Panc1 (cell line): Measurements from ENCODE around the gene MTHFD1L. TPM values are rescaled to one million over a fixed set of nuclear protein-coding genes. Genes with fewer than 3 reads are reported as not detected.
"Not testable (repeated sequence)": the region's sequence is repeated elsewhere in the genome, so short reads cannot be mapped to it uniquely, and the experiment has no call there.

Experiments
- ATAC-seq: fragments of 200-7000 bp; cut with Tn5 transposase; 2 replicates; pipeline ENCODE4 v1.9.1; 2020; ENCODE audit warnings: mild to moderate bottlenecking, moderate library complexity
- BruUV-seq: library from RNA; stranded (reverse); fragments of 400-500 nt; replicated peaks from 2 replicates; lab custom pipeline; 2021; lab: Mats Ljungman, UMichigan
- CTCF ChIA-PET: fragments of 300-600 bp; sonication (Branson Sonifier 250); formaldehyde crosslinking; loops from one replicate; lab custom pipeline; 2022; ENCODE audit warnings: antibody characterized with exemption; lab: Charles Lee
- POLR2A ChIA-PET: fragments of 300-600 bp; sonication (Branson Sonifier 250); formaldehyde crosslinking; loops from one replicate; lab custom pipeline; 2022; ENCODE audit warnings: antibody characterized with exemption; lab: Charles Lee
- DNase-seq: peaks from one replicate; pipeline ENCODE4 v3.0.0-alpha.2; 2010; ENCODE audit warnings: low read depth, low spot score
- H3K27ac ChIP-seq: 2 replicates; pipeline ENCODE4 v1.5.1; 2011; ENCODE audit warnings: mild to moderate bottlenecking, low read length, inconsistent platforms
- H3K27me3 ChIP-seq: fragments of 200-500 bp; sonication (Bioruptor generic); 2 replicates; pipeline ENCODE4 v1.6.0; 2014; ENCODE audit warnings: low read length, inconsistent platforms; ENCODE audit not compliant: control insufficient read depth, insufficient read depth
- H3K36me3 ChIP-seq: fragments of 200-500 bp; sonication (Bioruptor generic); 2 replicates; pipeline ENCODE4 v1.5.1; 2014; ENCODE audit warnings: inconsistent platforms, mild to moderate bottlenecking, low read length, moderate library complexity; ENCODE audit not compliant: control insufficient read depth, insufficient read depth
- H3K4me1 ChIP-seq: 2 replicates; pipeline ENCODE4 v1.5.1; 2011; ENCODE audit warnings: inconsistent platforms, mild to moderate bottlenecking, low read length, moderate library complexity; ENCODE audit not compliant: control insufficient read depth, insufficient read depth
- H3K4me3 ChIP-seq, 2 experiments: 2 replicates each; pipeline ENCODE4 v1.5.1; 2011 to 2012; ENCODE audit warnings: low read depth in 2 of 2, low read length in 2 of 2, mild to moderate bottlenecking in 2 of 2, inconsistent platforms in 1 of 2, moderate library complexity in 1 of 2
- H3K9me3 ChIP-seq: fragments of 200-500 bp; sonication (Bioruptor generic); 2 replicates; pipeline ENCODE4 v1.5.1; 2014; ENCODE audit warnings: low read depth, mild to moderate bottlenecking, inconsistent platforms, low read length, moderate library complexity; ENCODE audit not compliant: control insufficient read depth, insufficient read depth
- CTCF ChIP-seq: fragments of 450-650 bp; IDR thresholded peaks from 2 replicates; pipeline ENCODE4 v1.5.1; 2017; ENCODE audit warnings: mild to moderate bottlenecking
- POLR2AphosphoS5 ChIP-seq: IDR thresholded peaks from 2 replicates; pipeline ENCODE4 v1.6.1; 2012; ENCODE audit warnings: mild to moderate bottlenecking, low read depth, low read length, moderate library complexity
- REST ChIP-seq, 2 experiments: IDR thresholded peaks; 2 replicates each; pipeline ENCODE4 v1.6.1; 2011 to 2012; ENCODE audit warnings: low read depth in 2 of 2, control low read depth in 1 of 2, low read length in 1 of 2, mild to moderate bottlenecking in 1 of 2, moderate library complexity in 1 of 2; ENCODE audit not compliant: insufficient read depth in 1 of 2
- SIN3A ChIP-seq: IDR thresholded peaks from 2 replicates; pipeline ENCODE4 v1.6.1; 2012; ENCODE audit warnings: low read depth, mild to moderate bottlenecking, low read length, moderate library complexity, borderline replicate concordance; ENCODE audit not compliant: insufficient read depth
- TCF7L2 ChIP-seq: IDR thresholded peaks from 2 replicates; pipeline ENCODE4 v1.6.1; 2011; ENCODE audit warnings: mild to moderate bottlenecking, low read depth, low read length, inconsistent platforms
- in situ Hi-C: cut with HindIII; loops from 2 replicates; pipeline ENCODE4 v1.10.0; 2016; ENCODE audit warnings: low sequenced_read_pairs, low pct_unique_long_range_greater_than_20kb
- intact Hi-C: fragments of 100-400 bp; cut with micrococcal nuclease; formaldehyde crosslinking; loops from one replicate; pipeline ENCODE4 v1.10.0; 2022; ENCODE audit not compliant: unreplicated experiment
- total RNA-seq: library from RNA; stranded (reverse); gene quantifications from one replicate; pipeline ENCODE4 v1.2.1, GENCODE V29; 2021; ENCODE audit not compliant: unreplicated experiment

MTHFD1L gene
- total RNA-seq, 1 experiment from 2014 or later, result 76.2 TPM

- DNase-seq (no peak), ATAC-seq (no peak)
- BruUV-seq, result no TSS peak
- Histone ChIP-seq H3K4me3 (no peak overlapping the region), H3K27ac (no peak overlapping the region), H3K9me3 (no peaks in the 10 kb centered on the region), H3K27me3 (no peaks in the 10 kb centered on the region), H3K4me1 (no peaks in the 10 kb centered on the region; the same call in 1 of the 2 replicates), H3K36me3 (no peaks in the 10 kb centered on the region)
- intact Hi-C loops, result no loop called here
- ChIA-PET CTCF (no interaction called here), POLR2A (no interaction called here)
- in situ Hi-C loops, result no loop called here
- TF ChIP-seq TCF7L2 (no peak), CTCF (no peak), SIN3A (no peak), POLR2AphosphoS5 (no peak), REST (IDR thresholded peaks at IDR 0.05; ENCODE audit: insufficient read depth in 1 of 2, low read depth in 2 of 2, low read length in 1 of 2) (no peak)
These were observed 246.2 kb downstream of the MTHFD1L start for GRCh38 chr6:151111670-151112069.

- intact Hi-C loops (no loop called here), in situ Hi-C loops (no loop called here)
- DNase-seq (no peak), ATAC-seq (no peak)
- Histone ChIP-seq H3K4me1 (no peaks in the 10 kb centered on the region; the same call in 1 of the 2 replicates), H3K36me3 (no peaks in the 10 kb centered on the region), H3K4me3 (no peak overlapping the region), H3K9me3 (no peaks in the 10 kb centered on the region), H3K27ac (no peak overlapping the region), H3K27me3 (no peaks in the 10 kb centered on the region)
- POLR2A ChIA-PET, result no interaction called here
- CTCF ChIA-PET, result interaction anchor here (0.6 kb wide), 1 partner anchor 68 kb away, joined by 16 read pairs; no protein-coding TSS in a partner anchor
- TF ChIP-seq REST (IDR thresholded peaks at IDR 0.05; ENCODE audit: insufficient read depth in 1 of 2, low read depth in 2 of 2, low read length in 1 of 2), result no peak
- no peak for TF ChIP-seq CTCF
- no peak for TF ChIP-seq TCF7L2
- TF ChIP-seq SIN3A, result no peak
- BruUV-seq, result no TSS peak
These were observed 246.6 kb downstream of the MTHFD1L start for GRCh38 chr6:151112130-151112529.

GRCh38 chr6:151112884-151113283, 247.4 kb downstream of the MTHFD1L start:
- in situ Hi-C loops, H3K27ac ChIP-seq, H3K27me3 ChIP-seq, intact Hi-C loops, H3K9me3 ChIP-seq, H3K4me3 ChIP-seq, H3K4me1 ChIP-seq, ATAC-seq, POLR2A ChIA-PET, BruUV-seq, H3K36me3 ChIP-seq, DNase-seq: not testable (repeated sequence)
- CTCF ChIA-PET, result interaction anchor here (0.6 kb wide), 1 partner anchor 67 kb away, joined by 16 read pairs; no protein-coding TSS in a partner anchor
